Right lobe of liver (tissue), 4 donors: ENCODE data around the gene UBC.
"Not testable (repeated sequence)": the region's sequence is repeated elsewhere in the genome, so short reads cannot be mapped to it uniquely, and the experiment has no call there.

ENCODE experiments used
- CTCF ChIP-seq, 4 donors: fragments of 200-600 bp in 3 of 4; fragments of 450-650 bp in 1 of 4; IDR thresholded peaks; one replicate each; pipeline versions ENCODE4 v1.5.1 to v1.8.0; 2016 to 2022; ENCODE audit warnings: antibody characterized with exemption in 4 of 4, mild to moderate bottlenecking in 2 of 4
- POLR2A ChIP-seq: fragments of 450-650 bp; IDR thresholded peaks from one replicate; pipeline ENCODE4 v1.6.1; 2017; ENCODE audit warnings: antibody characterized with exemption, mild to moderate bottlenecking
- donor health status: DM: no; HTN: no; CAD: no.
- donor health status: DM: no; HTN: no; CAD: no.
- donor health status: DM: no; HTN: yes; CAD: no.

GRCh38 chr12:124918622-124918988 is 4.2 kb upstream of the UBC start:
- not testable (repeated sequence) for TF ChIP-seq CTCF (IDR thresholded peaks at IDR 0.05); POLR2A
